GM13976 (cell line): ENCODE results near the gene TGFBR3.

Experiments
- DNase-seq: peaks from one replicate; pipeline ENCODE4 v3.0.0; 2012; ENCODE audit warnings: low spot score
- in situ Hi-C: fragments of 300-500 bp; cut with MboI; formaldehyde crosslinking; loops from one replicate; pipeline ENCODE4 v1.12.0; 2022; ENCODE audit warnings: low sequenced_read_pairs, mixed read lengths, inconsistent platforms; ENCODE audit not compliant: unreplicated experiment
- TF ChIP-seq, protein P1 (sequence below): IDR thresholded peaks from 2 replicates; pipeline ENCODE4 v1.5.1; 2012; ENCODE audit warnings: borderline replicate concordance, mild to moderate bottlenecking; ENCODE audit not compliant: insufficient read depth; ENCODE audit errors: extremely low read depth, missing control alignments, control extremely low read depth

Gene TGFBR3

DNA sequence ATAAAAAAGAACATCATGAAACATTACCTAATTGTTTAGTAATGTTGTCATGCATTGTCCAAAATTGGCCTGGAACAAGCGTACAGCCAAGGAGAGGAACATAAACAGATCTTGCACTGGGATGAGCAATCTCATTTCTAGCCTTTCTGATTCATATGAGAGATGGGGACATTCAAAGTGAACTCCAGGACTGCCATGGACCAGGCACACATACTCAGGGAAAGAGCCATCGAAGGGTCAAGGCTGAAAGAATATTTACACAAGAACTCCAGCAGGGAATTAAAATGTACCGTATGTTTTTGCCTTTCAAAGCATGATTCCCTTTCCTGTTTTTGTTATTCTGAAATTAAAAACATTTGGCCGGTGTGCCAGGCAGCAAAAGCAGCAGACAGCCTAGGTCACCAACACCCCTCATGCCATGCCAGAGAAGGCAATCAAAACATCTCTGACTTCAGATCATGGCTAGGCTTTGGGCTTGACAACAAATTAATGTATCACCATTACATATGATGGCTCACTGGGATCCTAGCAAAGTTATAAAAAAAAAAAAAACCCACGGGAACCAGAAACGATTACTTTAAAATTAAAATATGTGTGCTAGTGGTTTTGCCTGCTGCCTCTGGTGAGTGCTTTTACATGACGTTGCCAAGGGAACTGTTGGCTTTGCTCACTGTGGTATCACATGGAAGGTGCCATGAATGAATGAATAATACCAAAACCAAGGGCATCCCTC, 159.8 kb downstream of the TGFBR3 start:
- DNase-seq: no peak
- in situ Hi-C loops: no loop called here
- TF ChIP-seq, protein P1, sequence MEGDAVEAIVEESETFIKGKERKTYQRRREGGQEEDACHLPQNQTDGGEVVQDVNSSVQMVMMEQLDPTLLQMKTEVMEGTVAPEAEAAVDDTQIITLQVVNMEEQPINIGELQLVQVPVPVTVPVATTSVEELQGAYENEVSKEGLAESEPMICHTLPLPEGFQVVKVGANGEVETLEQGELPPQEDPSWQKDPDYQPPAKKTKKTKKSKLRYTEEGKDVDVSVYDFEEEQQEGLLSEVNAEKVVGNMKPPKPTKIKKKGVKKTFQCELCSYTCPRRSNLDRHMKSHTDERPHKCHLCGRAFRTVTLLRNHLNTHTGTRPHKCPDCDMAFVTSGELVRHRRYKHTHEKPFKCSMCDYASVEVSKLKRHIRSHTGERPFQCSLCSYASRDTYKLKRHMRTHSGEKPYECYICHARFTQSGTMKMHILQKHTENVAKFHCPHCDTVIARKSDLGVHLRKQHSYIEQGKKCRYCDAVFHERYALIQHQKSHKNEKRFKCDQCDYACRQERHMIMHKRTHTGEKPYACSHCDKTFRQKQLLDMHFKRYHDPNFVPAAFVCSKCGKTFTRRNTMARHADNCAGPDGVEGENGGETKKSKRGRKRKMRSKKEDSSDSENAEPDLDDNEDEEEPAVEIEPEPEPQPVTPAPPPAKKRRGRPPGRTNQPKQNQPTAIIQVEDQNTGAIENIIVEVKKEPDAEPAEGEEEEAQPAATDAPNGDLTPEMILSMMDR: no peak

DNA sequence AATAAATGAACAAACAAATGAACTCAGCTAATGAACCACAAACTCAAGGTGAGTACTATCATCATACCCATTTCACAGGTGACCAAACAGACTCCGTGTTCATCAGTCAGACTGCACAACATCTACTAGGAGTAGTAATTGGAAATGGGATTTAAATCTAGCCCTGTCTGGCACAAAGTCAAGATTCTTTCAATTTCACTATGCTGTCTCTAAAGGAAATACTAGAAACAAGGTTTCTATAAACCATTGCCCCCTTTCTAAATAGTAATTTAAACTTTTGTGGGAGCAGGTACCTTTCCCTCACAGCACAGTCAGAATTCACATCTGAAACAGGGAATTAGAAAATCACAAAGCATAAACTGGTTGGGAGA, 160.3 kb downstream of the TGFBR3 start:
- in situ Hi-C loops: no loop called here
- DNase-seq: no peak
- TF ChIP-seq, protein P1: no peak

DNA sequence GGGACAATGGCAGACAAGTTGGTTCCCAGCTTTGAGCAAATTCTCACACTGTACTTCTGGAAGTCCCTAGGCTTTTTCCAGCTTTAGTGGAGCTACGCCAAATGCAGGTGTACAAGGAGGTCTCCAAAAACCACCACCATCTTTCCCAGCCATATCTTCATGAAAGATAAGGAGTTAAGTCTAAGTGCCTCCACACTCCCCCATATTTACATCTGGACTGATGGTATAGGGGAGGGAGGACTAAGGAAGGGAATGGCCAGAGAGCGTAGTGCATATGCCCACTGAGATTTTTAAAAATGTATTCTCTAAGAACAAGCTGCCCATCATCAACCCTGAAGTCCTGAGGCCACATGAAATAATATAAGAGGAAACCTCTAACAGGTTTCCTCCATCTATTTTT, 161.3 kb downstream of the TGFBR3 start:
- DNase-seq: no peak
- TF ChIP-seq, protein P1: no peak
- in situ Hi-C loops: no loop called here

DNA sequence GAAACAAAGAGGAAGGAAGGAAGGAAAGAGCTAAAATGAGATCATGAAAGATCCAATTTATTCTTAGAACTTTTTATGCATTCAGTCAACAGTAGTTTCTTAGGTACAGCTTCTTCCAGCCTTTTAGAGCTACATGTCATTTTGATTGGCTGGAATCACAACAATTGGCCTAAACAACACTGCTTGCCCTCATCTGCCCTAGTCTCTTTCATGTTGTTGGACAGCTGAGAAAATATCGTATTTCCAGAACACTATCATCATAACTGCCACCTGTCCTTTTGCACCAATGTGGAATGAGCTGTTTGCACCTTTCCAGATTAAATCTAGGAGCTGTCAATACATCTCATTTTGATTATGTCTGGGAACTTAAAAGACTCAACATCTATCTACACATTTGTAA, 161.7 kb downstream of the TGFBR3 start:
- DNase-seq: no peak
- in situ Hi-C loops: no loop called here
- TF ChIP-seq, protein P1: no peak

DNA sequence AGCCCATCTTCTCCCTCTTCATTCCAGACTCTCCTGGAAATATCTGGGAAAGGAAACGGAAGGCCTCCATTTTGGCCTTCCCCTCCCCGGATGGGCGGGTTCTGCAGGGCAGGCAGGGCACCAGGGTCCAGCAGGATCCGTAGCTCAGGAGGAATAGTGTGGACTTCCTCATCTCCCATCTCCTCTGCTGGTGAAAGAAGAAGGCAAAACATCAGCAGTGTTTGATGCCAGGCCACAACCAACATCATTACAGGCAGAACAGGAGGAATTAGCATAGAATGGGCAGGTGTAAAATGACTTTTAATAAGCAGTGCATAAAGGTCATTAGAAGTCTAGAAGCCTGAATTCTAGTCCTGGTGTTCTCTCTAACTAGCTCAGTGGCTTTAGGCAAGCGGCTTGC, 165.9 kb downstream of the TGFBR3 start:
- no peak for DNase-seq
- TF ChIP-seq, protein P1: no peak
- in situ Hi-C loops: no loop called here

DNA sequence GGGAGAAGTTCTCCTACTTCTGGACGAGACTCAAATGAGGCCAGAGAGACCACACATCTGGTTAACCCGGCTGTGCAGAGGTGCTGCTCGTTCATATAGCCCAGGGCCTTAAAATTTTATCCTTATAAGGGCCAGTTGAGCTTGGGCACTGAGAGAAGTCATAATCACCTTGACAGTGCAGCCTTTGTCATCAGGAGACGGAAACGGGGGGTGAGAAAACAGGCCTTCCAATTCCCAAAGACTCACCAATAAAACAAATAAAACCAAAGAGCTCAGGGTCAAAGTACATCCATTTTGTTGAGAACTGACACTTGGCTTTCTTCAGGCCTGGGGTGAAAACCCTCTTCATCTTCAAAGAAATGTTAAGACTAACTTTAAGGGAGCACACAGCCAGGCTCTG, 167.1 kb downstream of the TGFBR3 start:
- DNase-seq: no peak
- in situ Hi-C loops: no loop called here
- TF ChIP-seq, protein P1: no peak

DNA sequence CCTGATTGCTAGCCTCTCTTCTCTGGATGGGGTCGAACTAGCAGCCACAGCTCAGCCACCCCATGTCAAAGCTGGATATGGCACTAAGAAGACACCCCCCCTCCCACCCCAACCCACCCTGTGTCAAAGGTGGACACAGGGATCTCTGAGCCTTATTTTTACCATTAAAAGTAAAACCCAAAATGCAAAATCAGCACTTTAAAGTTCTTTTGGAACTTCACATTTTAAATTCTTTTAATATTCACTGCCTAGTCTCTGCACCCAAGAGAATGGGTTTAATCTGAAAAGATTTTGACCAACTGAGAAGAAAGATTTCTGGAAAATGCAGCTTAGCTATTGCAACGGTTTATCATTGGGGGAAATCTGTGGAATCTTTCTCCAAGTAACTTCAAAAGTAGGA, 167.6 kb downstream of the TGFBR3 start:
- TF ChIP-seq, protein P1: no peak
- DNase-seq: no peak
- in situ Hi-C loops: no loop called here
